Glomerular visceral epithelial cell (primary cell): ENCODE results near the gene TRIOBP.

Source experiments
- DNase-seq: peaks from one replicate; pipeline ENCODE4 v3.0.0-alpha.2; 2016; ENCODE audit errors: extremely low spot score

TRIOBP gene

DNA sequence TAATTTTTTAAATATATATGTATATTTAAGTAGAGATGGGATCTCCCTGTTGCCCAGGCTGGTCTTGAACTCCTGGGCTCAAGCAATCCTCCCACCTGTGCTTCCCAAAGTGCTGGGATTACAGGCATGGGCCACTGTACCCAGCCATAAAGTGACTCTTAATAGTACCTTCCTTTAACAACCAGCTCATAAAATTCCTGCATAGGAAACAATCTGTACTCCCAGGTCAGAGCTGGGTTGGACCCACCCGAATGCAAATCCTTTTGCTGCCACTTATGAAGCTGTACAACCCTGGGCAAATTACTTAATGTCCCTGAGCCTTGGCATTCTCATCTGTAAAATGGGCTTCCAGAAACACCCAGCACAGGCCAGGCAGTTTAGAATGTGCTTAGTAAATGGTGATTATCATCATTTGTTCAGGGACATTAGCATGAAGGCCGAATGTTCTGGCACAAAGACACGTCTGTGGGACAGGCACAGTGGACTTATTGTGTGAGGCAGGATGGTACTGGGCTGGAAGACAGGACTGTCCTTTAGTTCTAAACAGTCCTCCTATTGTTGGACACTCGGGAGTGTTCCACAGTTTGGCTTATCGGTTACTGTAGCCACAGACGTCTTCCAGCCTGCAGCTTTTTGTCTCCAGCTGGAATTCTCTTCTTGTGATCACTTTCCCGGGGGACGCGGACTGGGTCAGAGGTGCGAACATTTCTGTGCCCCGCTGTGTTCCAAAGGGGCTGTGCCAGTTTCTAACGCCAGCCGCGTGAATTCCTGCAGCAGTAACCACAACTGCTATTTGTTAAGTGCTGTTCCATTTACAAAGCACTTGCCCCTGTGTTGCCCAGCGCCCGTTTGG is 32.4 kb upstream of the TRIOBP start:
- DNase-seq = no peak

DNA sequence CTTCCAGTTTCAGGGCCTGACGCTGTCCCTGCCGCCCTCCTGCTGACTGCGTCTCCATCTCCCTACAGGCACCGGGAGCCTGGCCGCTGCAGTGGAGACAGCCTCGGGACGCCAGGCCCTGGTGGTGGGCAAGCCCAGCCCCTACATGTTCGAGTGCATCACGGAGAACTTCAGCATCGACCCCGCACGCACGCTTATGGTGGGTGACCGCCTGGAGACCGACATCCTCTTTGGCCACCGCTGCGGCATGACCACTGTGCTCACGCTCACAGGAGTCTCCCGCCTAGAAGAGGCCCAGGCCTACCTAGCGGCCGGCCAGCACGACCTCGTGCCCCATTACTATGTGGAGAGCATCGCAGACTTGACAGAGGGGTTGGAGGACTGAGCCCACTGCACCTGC is 31.4 kb upstream of the TRIOBP start:
- no peak for DNase-seq

DNA sequence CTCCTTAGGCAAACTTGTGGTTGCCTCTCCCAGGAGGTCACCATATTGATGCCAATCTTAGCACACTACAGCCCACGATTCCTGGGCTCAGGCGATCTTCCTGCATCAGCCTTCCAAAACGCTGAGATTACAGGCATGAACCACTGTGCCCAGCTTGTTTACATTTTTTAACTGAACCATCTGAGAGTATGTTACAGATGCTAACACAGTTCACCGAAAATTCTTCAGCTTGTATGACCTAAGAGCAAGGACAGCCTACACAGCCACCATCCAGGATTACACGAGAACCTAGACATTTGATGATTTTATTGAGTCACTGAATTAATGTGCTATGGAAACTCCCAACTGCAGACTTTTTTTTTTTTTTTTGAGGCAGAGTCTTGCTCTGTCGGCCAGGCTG is 27.3 kb upstream of the TRIOBP start:
- no peak for DNase-seq

DNA sequence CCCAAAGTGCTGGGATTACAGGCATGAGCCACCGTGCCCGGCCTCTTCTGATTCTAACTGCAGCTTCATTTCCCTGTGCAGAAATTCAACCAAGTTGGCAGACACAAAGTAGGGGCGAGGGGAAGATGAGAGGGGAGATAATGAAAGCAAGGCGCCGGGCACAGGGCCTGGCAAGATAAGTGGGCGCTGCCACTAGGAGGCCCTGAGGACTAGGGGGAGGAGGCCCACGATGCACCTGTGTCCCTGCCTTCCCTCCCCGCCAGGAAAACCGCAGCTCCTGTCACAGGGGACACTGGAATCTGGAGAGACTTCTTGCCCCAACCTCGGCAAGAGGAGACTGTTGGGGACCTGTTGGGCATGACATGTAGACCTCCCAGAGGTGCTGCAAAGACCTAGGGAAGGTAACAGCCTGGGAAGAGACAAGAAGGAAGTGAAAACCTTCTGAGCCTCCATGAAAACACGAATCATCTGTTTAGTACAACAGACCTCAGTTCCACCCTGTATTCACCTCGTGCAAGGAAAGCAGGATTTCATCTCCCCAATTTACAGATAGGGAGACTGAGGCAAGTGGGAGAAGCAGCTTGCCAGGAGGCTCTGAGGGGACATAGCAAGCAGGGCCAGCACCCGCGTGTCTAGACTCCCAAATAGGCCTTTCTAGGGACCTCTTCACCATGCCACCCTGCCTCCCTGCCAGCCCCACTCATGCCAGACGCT is 24.5 kb upstream of the TRIOBP start:
- DNase-seq = no peak

- DNase-seq = no peak
Measured at GRCh38 chr22:37672920-37673455, 23.9 kb upstream of the TRIOBP start.

DNA sequence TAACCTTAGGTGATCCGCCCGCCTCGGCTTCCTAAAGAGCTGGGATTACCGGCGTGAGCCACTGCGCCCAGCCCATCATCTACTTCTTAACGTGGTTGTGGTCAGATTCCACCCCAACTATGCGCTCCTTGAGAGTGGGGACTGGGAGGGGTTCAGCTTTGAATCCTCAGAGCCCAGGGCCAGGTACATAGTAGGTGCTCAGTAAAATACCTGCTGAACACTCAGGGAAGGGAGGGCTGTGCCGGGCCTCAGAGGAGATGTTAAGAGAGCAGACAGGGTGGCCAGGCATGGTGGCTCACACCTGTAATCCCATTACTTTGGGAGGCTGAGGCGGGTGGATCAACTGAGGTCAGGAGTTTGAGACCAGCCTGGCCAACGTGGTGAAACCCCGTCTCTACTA is 22.6 kb upstream of the TRIOBP start:
- DNase-seq = no peak

DNA sequence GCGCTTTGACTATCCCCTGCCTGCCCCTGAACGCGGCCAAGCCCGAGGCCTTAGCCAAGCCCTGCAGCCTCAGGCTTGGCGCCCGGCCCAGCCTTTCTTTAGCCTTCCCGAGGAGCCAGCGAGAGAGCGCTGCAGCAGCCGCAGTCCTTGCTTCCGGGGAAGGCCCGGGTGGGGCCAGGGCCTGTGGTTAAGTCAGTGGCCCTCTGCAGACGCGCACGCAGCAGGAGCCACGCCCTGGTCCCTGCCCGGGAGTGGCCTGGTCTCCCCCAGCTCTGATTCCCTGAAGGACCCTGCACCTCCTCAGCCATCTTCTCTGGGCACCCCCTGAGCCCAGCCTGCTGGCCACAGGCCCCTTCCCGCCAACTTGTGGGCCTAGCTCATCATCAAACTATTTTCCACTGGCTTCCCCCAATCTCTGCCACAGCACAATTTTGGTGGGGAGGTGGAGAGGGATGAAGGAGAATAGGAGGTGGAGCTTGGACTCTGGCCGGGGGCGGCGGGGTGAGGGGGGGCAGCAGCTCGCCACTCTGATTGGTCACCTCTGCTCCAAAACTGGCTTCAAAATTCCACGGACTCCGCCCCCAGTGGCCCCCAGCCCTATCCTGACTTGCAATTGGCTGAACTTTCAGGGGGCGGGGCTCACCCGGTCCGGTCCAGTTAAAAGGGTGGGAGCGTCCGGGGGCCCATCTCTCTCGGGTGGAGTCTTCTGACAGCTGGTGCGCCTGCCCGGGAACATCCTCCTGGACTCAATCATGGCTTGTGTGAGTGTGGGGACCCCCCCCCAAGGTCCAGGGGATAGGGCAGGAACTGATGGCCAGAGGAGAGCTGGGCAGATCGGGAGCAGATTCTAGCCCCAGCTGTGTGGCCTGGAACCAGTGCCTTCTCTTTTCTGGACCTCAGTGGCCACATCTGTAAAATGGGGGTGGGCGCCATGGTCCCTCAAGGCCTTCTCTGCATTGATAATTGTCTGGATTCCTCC is 21.6 kb upstream of the TRIOBP start, which contains the start of gene LGALS1:
TSS of gene LGALS1 (plus strand) at position 686 of the 979 bp plus-strand sequence. CDS start at position 753, 67 bp downstream.
- peak; percentile 95 for DNase-seq

DNA sequence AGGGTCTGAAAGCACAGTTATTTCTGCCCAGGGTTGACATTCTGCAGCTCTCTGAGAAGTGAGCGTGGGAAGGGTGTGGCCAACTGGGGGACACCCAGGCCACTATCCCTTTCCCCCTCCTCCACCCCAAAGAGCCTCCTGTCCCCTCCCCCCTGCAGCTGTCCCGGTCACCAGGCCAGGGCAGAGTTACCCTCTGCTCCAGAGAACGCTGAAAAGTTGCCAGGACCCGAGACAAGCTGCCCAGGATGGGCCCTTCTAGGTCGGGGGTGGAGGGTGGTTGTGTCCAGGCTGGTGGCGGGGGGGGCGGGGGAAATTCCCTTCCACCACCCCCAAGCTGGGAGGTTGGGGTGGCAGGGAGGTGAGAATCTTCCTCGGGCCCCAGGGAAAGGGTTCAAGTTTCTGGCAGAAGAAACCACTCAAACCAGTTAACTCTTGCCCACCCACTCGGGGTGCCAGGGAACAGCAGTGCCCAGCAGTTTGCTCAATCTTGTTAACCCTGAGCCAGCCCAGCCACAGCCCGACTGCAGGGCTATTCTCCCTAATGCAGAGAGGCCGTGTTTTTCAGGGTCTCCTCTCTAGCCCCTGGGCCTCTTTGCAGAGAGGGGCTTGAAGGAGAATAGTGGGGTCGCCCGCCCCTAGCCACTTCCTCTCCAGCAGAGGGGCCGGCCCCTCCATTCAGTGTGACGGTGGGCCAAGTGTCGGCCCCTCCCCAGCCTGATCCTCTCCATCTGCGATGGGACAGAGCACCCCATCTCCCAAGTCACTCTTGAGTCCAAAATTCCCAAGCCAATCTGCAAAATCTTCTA is 20.7 kb upstream of the TRIOBP start:
- DNase-seq = peak; percentile 40

- peak; percentile 96 for DNase-seq
Measured at GRCh38 chr22:37676736-37677492, 19.9 kb upstream of the TRIOBP start.

DNA sequence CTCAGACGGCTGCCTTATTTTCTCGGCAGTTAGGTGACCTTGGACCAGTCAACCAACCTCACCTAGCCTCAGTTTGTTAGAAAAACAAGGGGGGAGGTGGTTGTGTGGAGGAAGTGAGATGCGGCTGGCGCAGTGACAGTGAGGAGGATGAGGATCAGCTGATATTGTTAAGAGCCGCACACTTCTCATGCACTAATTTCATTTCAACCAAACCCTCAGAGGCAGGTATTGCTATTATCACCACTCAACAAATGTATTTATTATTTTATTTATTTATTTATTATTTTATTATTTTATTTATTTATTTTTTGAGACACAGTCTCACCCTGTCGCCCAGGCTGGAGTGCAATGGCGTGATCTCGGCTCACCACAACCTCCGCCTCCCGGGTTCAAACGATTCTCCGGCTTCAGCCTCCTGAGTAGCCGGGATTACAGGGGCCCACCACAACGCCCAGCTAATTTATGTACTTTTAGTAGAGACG is 19.3 kb upstream of the TRIOBP start:
- no peak for DNase-seq

DNA sequence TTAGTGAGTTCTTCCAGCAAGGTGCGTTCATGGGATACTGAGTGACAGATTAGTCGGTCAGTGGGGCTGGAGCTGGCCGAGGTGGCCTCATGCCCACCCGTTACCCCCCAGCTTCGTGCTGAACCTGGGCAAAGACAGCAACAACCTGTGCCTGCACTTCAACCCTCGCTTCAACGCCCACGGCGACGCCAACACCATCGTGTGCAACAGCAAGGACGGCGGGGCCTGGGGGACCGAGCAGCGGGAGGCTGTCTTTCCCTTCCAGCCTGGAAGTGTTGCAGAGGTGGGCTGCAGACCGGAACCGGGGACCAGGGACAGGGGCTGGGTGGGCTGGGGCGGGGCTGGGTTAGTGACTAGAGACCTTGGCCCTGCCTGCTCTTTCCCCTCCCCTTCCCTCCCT is 18.5 kb upstream of the TRIOBP start:
- DNase-seq = no peak

- no peak for DNase-seq
Measured at GRCh38 chr22:37679670-37680069, 17.2 kb upstream of the TRIOBP start.

- no peak for DNase-seq
Measured at GRCh38 chr22:37680191-37680851, 16.5 kb upstream of the TRIOBP start.

DNA sequence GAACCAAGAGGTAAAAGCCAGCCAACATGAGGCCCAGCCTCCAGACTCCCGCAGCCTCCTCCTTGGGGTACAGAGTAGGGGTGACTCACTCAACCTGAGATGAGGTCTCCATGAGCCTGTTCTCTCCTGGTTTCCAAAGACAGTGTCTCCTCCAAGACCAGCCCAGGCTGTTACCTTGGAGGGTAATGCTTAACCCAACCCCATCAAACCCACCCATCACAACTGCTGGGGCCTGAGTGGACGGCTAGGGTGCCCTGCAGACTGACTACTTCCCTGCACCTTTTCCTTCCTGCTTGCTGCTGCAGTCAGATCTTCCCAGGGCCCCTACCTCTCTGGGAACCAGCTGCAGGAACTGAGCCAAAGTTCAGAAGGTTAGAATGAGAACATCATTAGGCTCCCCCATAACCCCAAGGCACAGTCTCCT is 15.8 kb upstream of the TRIOBP start:
- peak; percentile 32 for DNase-seq

- DNase-seq = peak; percentile 76
Measured at GRCh38 chr22:37681556-37682049, 15.2 kb upstream of the TRIOBP start.

DNA sequence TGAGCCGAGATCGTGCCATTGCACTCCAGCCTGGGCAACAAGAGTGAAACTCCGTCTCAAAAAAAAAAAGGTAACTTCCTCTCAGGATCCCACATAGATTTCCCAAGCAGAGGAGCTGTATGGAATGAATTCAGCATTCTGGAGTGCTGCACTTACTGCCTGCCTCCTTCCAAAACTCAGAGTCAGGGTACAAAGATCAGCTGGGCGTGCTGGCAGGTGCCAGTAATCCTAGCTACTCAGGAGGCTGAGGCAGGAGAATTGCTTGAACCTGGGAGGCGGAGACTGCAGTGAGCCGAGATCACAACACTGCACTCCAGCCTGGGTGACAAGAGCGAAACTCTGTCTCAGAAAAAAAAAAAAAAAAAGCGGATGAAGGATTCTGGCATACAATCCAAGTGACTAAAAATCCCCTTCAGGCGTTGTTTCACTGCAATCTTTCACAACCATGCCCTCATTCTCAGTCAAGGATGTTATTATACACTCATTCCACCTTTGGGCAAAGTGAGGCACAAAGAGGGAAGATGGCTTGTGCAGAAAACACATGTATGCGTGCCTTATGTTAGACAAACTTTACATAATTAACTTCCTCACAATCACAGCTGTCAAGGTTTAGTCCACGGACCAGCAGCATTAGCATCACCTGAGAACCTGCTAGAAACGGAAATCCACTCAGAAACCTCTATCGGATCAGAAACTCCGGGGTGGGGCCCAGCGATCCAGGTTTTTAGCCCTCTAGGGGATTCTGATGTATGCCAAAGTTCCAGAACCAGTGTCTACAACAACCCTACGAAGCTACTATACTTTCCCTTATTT is 11.8 kb upstream of the TRIOBP start:
- no peak for DNase-seq

- peak; percentile 80 for DNase-seq
Measured at GRCh38 chr22:37686002-37686982, 10.6 kb upstream of the TRIOBP start, which contains the start of gene NOL12. Gene NOL12 (plus strand): TSS chr22:37686343. CDS start chr22:37686393, 50 bp downstream.
